Erythroblast (primary cell): ENCODE results near the gene TTC39A.

Experiments used
- DNase-seq, 2 experiments: peaks; one replicate each; lab custom pipeline; 2025; lab: John Stamatoyannopoulos, UW
- GATA1 ChIP-seq: IDR thresholded peaks from 2 replicates; pipeline ENCODE4 v1.6.1; 2011; ENCODE audit warnings: low read depth, mild to moderate bottlenecking, control low read depth, low read length, moderate library complexity
- POLR2A ChIP-seq: IDR thresholded peaks from 2 replicates; pipeline ENCODE4 v1.6.1; 2011; ENCODE audit warnings: mild to moderate bottlenecking, low read length

The TTC39A gene

GRCh38 chr1:51314974-51315373, 15.4 kb downstream of the TTC39A start:
- no peak for DNase-seq
- TF ChIP-seq POLR2A (no peak), GATA1 (no peak)

GRCh38 chr1:51313961-51314777, 16.2 kb downstream of the TTC39A start:
- DNase-seq, result no peak

GRCh38 chr1:51313268-51313852, 17.0 kb downstream of the TTC39A start:
- TF ChIP-seq POLR2A (no peak), GATA1 (no peak)
- no peak for DNase-seq

More at GRCh38 chr1:51313961-51314777, 16.2 kb downstream of the TTC39A start:
- no peak for TF ChIP-seq POLR2A

GRCh38 chr1:51312718-51313117, 17.6 kb downstream of the TTC39A start:
- no peak for DNase-seq
- TF ChIP-seq GATA1, result no peak
- no peak for TF ChIP-seq POLR2A

GRCh38 chr1:51311826-51312225, 18.5 kb downstream of the TTC39A start:
- TF ChIP-seq POLR2A, result no peak
- TF ChIP-seq GATA1, result no peak
- DNase-seq, result no peak

- TF ChIP-seq POLR2A (no peak), GATA1 (no peak)
- DNase-seq, result peak in 1 of 2 experiments; percentile 19
Observed at GRCh38 chr1:51310871-51311613, 19.3 kb downstream of the TTC39A start.

GRCh38 chr1:51309291-51309690, 21.1 kb downstream of the TTC39A start:
- DNase-seq, result no peak
- TF ChIP-seq GATA1 (no peak), POLR2A (no peak)

- TF ChIP-seq GATA1 (no peak), POLR2A (no peak)
- no peak for DNase-seq
Observed at GRCh38 chr1:51308636-51309035, 21.7 kb downstream of the TTC39A start.

GRCh38 chr1:51306950-51307349, 23.4 kb downstream of the TTC39A start:
- no peak for DNase-seq
- TF ChIP-seq GATA1 (no peak), POLR2A (no peak)

GRCh38 chr1:51305371-51305823, 25.0 kb downstream of the TTC39A start:
- no peak for DNase-seq
- TF ChIP-seq GATA1, result no peak

GRCh38 chr1:51304360-51304759, 26.0 kb downstream of the TTC39A start:
- TF ChIP-seq POLR2A (no peak), GATA1 (no peak)
- no peak for DNase-seq

- TF ChIP-seq POLR2A (no peak), GATA1 (no peak)
- DNase-seq, result peak; percentile 50 to 62
Observed at GRCh38 chr1:51303751-51304251, 26.6 kb downstream of the TTC39A start.

- DNase-seq, result no peak
- TF ChIP-seq POLR2A, result no peak
- no peak for TF ChIP-seq GATA1
Observed at GRCh38 chr1:51303315-51303714, 27.0 kb downstream of the TTC39A start.

GRCh38 chr1:51302746-51303145, 27.6 kb downstream of the TTC39A start:
- no peak for DNase-seq
- TF ChIP-seq POLR2A, result no peak
- TF ChIP-seq GATA1, result no peak
